ENCODE results near the gene INAFM1.

INAFM1 gene

GRCh38 chr19:47274071-47274890 is at the start of gene INAFM1:
Gene INAFM1 (plus strand): TSS chr19:47274885. CDS start chr19:47274920, 35 bp downstream.
- peak within 1 kb of the TSS; percentile 71 for H3K4me3 ChIP-seq (ENCODE audit: control insufficient read depth, low read depth, low read length)
- TF ChIP-seq CTCF (conservative IDR thresholded peaks at IDR 0.05; ENCODE audit: control insufficient read depth, insufficient read depth, low read depth, low read length): no peak
- peak; percentile 89 for DNase-seq (ENCODE audit: low read depth)

GRCh38 chr19:47225746-47226425 is 48.8 kb upstream of the INAFM1 start:
- H3K4me3 ChIP-seq (ENCODE audit: control insufficient read depth, low read depth, low read length): no peak overlapping the region
- no peak for TF ChIP-seq CTCF (conservative IDR thresholded peaks at IDR 0.05; ENCODE audit: control insufficient read depth, insufficient read depth, low read depth, low read length)
- peak; percentile 78 for DNase-seq (ENCODE audit: low read depth)

GRCh38 chr19:47226426-47227351 is 48.0 kb upstream of the INAFM1 start:
- DNase-seq (ENCODE audit: low read depth): peak; percentile 73
- H3K4me3 ChIP-seq (ENCODE audit: control insufficient read depth, low read depth, low read length): peak overlapping the region; percentile 49
- no peak for TF ChIP-seq CTCF (conservative IDR thresholded peaks at IDR 0.05; ENCODE audit: control insufficient read depth, insufficient read depth, low read depth, low read length)

GRCh38 chr19:47227352-47228167 is 47.1 kb upstream of the INAFM1 start:
- no peak for TF ChIP-seq CTCF (conservative IDR thresholded peaks at IDR 0.05; ENCODE audit: control insufficient read depth, insufficient read depth, low read depth, low read length)
- peak overlapping the region; percentile 49 for H3K4me3 ChIP-seq (ENCODE audit: control insufficient read depth, low read depth, low read length)
- DNase-seq (ENCODE audit: low read depth): peak; percentile 95

GRCh38 chr19:47228168-47228936 is 46.3 kb upstream of the INAFM1 start:
- no peak for DNase-seq (ENCODE audit: low read depth)
- no peak for TF ChIP-seq CTCF (conservative IDR thresholded peaks at IDR 0.05; ENCODE audit: control insufficient read depth, insufficient read depth, low read depth, low read length)
- peak overlapping the region; percentile 93 for H3K4me3 ChIP-seq (ENCODE audit: control insufficient read depth, low read depth, low read length)

Data from fibroblast of mammary gland (primary cell).